Measurements from ENCODE around the gene DOHH.
"Not testable (repeated sequence)": the region's sequence is repeated elsewhere in the genome, so short reads cannot be mapped to it uniquely, and the experiment has no call there.

Gene DOHH

DNA sequence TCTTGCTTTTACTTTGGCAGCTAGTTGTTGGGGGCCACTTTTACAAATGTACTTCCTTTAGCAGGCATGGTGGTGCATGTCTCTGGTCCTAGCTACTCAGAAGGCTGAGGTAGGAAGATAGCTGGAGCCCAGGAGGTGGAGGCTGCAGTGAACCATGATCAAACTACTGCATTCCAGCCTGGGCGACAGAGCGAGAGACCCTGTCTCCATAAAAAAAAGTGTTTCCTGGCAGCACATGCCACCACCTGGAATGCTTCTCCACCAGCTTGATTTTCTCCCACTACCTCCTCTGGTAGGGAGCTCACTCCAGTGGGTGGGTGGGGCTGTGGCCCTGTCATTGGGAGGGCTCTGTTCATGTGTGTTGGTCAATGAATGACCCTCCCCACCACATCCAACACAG is 18.2 kb upstream of the DOHH start:
- DNase-seq = no peak

DNA sequence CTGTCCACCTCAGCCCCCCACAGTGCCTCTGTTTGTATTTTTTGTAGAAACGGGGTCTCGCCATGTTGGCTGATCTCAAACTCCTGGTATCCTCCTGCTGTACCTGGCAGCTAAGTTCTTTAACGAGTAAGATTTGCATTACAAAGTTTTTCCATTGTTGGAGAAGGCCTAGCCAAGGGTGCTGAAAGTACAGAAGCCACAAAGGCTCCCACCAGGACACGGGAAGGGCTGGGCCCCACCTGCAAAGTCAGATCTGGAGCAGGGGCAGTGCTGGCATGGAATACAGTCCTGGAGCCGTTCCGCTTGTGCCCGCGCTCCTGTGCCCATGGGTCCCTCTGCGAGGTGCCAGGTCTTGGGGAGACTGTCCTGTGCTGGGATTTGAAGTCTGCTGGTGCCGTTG is 17.8 kb upstream of the DOHH start:
- no peak for DNase-seq

DNA sequence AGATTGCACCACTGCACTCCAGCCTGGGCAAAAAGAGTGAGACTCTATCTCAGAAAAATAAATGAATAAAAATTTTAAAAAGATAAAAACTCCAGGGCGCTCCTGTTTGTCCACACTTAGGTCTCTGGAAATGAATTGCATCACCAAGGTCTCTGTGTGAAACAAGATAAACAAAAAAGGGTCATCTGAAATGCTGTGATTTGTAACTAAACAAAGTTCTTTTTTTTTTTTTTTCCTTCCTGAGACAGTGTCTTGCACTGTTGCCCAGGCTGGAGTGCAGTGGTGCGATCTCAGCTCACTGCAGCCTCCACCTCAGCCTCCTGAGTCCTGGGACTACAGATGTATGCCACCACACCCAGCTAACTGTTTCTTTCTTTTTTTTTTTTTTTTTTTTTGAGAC is 17.2 kb upstream of the DOHH start:
- no peak for DNase-seq

DNA sequence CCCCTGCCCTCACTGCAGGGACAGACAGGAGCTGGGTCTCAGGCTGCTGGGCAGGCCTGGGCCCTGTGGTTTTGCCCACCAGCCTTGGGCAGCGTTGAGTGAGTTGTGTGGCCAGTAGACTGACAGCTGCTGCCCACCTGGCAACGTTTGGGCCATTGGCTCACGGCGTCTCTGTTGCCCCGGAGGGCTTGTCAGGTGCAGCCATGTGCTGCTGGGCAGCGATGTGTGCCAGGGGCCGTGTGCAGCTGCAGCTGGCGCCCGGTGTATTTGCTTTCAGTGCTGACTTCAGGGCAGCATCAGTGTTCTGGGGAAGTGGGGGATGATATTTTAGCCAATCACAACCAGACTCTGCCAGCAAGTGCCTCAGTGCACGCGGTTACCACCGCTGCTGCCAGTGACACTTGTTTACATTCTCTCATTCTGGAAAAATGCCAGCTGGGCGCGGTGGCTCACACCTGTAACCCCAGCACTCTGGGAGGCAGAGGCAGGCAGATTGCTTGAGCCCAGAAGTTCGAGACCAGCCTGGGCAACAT is 16.3 kb upstream of the DOHH start:
- peak in 1 of 2 experiments; percentile 23 for DNase-seq

DNA sequence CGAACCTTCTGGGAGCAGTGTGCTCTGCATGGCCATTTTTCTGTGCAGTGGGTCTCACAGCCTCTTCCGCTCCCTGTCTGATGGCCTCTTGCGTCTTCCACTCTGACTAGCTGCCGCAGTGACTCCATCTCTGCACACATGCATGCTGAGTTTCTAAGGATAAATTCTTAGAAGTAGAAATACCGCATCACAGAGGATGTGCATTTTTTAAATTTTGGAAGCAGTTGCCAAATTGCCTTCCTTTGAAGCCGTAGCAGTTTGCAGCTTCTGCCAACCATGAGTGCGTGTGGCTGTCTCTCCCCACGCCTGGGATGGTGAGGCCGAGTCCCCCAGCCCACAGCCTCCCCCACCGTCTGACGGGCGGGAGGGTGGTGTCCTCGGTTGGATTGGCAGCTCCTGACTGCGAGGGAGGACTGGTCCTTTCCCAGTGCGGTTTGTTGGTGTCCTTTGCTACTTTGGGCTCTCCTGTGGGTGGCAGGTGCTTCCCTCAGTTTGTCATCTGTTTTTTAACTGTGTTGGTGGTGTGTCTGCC is 15.5 kb upstream of the DOHH start:
- no peak for DNase-seq

DNA sequence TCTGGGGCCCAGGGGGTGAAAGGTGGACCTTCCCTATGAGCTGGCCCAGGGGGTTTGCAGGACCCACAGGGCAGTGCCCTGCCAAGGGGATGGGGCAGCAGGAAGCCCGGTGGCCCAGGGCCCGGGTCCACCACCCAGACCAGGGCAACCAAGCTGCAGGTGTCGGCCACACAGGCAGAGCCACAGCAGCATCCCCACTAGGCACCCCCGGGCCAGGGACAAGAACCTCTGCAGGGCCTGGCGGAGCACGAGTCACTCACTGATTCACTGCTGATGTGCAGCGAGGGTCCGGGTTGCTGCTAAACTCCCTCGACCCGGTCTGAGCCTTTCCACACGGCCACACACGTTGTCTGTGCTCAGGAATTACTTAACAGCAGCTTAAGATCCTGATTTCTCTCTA is 14.5 kb upstream of the DOHH start:
- DNase-seq = no peak

DNA sequence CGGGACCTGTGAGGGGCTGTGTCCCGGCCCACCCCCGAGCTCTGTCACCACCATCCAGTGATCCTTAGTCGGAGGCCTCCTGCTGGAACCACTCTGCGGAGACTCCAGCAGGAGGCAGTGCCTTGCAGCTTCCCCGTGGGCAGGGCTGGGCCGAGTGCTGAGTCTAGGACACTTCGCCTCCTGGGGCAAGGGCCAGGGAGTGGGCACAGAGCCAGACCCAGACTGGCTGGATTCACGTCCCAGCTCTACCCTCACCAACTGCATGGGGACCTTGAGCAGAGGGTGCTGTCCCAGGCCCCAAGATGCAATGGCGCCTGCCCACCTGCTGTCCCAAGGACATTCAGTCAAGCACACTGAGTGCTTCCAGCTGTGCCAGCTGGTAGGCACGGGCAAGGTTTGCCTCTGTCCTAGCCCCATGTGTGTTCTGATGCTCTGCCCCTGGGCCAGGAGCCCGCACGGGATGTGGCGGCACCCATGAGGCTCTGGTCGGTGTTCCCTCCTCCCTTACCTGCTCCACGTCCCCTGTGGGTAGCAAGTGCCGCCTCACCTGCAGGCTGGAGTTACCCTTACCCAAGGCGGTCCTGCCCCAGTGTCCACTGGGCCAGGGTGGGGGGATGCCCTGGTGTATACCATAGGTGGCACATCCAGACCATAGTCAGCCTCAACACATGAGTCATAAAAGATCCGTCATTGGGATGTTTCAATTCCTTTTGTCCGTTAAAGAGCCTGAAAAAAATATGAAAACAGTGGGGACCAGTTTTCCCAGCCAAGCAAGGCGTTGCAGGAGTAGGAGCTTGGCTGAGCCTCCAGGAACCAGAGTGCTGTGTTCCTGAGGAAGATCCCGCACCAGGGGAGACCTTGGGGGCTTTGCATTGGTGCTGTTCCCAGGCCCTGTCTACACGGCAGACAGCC is 13.0 kb upstream of the DOHH start:
- DNase-seq = no peak

DNA sequence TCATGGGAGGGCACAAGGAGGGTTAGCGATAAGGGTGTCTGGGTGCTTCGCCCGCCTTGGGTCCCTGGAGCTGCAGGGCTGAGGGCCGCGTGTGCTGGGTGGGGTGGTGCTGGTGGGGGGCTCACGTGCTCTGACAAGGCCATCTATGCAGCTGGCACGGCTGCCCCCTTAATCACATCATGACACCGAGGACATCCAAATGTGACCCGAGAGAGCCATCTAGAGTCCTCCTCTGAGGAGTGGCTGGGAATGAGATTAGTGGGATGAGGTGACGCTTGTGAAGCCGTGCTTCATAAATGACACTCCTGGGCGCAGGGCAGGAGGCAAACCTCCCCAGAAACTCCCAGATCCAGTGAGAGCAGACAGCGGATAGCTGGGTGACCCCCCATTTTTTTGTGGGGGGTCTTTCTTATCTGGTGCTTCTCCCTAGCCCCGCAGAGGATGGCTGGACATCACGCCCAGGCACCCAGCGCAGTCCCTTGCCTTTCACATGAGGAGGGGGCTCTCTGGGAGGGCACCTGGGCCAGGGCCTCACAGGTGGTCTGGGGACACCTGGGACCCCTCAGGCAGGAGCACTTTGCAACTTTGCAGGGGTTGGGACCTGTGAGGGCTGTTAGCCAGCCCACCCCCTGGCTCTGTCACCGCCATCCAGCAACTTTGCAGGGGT is 12.2 kb upstream of the DOHH start:
- DNase-seq = no peak

DNA sequence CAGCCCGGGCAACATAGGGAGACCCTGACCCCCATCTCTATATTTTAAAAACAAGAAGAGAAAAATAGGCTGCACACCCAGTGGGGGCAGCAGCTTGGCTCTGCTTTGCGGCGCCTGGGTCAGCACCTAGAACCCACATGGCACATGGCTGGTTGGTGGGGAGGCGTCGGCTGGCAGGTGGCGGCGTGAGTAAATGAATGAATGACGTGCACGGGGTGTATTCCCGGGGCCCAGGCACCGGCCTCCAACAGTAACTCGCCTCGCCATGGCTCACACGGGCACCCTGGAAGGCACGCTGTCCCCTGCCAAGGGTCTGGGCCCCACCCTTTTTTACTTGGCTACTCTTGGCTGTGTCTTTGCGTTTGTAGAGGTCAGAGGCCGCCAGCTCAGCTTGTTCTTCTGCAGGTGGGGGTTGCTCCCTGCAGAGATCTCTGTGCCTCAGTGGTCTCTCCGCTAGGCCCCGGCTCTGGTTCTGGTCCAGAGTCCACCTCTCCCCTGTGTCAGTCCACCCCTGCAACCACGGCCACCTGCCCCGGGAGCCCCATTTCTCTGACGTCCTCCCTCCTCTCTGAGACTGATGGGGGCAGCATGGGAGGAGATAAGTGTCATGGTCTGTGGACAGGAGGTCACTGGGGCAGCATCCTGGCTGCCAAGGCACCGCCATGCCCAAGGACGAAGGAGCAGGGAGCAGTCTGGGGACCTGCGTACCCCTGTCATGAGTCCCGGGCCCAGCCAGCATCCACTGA is 11.2 kb upstream of the DOHH start:
- DNase-seq = no peak

DNA sequence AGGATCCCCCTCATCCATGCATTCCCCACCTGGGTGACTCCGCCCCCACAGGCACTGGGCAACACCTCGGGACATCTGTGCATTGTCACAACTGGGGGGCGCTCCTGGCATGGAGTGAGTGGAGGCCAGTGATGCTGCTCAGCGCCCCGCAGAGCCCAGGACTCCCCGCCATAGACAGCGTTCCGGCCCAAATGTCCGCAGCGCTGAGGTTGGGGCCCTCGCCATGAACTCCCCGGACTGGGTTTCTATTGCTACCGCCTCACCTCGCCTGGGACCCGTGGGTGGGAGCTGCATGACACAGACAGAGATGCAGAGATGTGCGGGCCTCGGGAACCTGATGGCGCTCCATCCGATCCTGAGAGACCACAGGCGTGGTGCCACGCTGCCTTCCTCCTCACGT is 10.3 kb upstream of the DOHH start:
- no peak for DNase-seq

DNA sequence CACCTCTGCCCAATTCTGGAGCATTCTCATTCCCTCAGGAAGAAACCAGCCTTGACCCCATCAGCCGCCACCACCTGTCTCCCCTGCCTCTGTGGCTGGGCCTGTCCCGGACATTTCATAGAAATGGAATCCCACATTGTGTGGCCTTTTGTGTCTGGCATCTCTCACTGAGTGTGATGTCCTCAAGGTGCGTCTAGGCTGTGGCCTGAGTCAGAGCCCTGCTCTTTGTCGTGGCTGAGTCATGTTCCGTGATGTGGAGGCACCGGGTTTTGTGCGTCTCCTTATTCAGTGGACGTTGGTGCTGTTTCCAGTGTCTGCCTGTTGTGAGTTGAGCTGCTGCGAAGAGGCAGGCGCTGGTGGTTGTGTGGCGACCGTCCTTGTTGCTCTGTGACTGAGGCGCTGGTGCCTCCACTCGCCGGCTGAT is 9.1 kb upstream of the DOHH start:
- no peak for DNase-seq

DNA sequence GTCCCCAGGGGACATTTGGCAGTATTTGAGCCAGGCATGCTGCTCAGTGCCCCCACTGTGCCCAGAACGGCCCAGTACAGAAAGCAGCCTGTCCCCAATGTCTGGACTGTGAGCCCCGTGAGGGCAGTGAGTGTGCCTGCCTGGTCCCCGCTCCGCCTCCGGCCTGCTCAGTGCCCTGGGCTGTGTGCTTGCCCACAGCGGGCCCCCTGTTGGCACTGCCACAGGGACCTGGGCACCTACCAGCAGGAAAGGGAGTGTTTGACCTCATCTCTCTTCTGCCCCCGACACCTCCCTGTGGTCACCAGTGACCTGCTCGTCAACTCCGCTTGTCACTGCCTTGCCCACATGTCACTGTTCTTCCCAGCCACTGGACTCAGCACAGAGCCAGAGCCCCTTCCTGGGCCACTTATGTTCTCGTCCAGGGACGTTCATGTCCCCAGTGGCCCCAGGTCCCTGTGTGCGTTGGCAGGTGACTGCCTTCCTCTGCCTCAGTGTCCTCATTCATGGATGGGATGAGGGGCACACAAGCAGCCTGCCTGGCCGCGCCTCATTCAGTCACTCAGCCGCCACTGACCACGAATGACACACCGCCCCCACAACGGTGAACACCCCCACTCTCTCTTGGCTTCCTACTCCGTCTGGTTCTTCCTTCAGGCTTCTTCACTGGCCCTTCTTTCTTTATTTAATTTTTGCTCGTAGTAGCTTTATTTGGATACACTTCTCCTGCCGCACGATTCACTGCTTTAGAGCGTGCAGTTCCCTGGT is 8.5 kb upstream of the DOHH start:
- DNase-seq = no peak

DNA sequence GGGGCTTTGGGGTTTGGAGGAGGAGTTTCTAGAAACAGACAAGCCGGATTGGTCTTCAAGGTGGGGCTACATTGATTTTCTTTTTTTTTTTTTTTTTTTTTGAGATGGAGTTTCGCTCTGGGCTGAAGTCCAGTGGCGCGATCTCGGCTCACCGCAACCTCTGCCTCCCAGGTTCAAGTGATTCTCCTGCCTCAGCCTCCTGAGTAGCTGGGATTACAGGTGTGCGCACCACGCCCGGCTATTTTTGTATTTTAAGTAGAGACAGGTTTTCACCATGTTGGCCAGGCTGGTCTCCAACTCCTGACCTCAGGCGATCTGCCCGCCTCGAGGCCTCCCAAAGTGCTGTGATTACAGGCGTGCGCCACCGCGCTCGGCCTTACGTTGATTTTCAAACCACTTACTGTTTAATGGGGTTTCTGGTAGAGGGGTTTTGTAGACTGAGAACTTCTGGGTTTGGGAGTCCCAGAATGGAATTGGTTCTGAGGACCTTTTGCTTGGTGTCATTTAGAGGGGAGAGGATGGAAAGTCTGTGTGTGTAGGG is 7.7 kb upstream of the DOHH start:
- DNase-seq = not testable (repeated sequence)

DNA sequence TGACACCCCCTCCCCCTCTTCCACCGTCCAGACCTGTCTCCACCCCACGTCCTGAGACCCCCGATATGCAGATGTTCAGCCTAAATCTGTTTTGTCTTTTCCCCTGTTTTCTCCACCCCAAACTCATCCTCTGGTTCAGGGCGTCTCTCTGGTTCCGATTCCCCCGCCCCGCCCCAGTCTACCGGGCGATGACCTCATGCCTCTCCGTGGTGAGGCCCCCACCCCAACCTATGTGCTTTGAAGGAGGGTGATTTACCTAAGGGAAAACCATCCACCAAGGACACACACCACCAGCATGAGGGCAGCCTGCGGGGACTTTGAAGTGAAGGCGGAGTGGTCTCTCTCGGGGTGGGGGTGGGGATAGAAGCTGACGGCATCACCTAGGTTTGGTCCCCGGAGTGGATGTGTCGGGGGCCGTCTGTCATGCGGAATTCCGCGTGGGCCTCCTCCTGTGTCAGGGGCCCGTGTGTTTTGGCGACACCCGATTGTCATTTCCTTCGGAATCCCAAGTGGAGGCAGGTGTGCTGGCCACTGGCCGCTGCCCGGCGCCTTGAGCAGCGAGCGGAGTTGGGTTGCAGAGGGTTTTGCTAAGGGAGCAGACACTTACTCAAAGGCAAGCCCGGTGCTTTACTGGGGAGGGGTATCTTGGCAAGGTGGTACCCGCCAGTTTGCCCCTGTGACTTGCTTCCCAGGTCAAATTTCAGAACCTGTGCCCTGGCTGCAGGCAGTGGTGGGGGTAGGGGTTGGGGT is 7.1 kb upstream of the DOHH start:
- DNase-seq = no peak

DNA sequence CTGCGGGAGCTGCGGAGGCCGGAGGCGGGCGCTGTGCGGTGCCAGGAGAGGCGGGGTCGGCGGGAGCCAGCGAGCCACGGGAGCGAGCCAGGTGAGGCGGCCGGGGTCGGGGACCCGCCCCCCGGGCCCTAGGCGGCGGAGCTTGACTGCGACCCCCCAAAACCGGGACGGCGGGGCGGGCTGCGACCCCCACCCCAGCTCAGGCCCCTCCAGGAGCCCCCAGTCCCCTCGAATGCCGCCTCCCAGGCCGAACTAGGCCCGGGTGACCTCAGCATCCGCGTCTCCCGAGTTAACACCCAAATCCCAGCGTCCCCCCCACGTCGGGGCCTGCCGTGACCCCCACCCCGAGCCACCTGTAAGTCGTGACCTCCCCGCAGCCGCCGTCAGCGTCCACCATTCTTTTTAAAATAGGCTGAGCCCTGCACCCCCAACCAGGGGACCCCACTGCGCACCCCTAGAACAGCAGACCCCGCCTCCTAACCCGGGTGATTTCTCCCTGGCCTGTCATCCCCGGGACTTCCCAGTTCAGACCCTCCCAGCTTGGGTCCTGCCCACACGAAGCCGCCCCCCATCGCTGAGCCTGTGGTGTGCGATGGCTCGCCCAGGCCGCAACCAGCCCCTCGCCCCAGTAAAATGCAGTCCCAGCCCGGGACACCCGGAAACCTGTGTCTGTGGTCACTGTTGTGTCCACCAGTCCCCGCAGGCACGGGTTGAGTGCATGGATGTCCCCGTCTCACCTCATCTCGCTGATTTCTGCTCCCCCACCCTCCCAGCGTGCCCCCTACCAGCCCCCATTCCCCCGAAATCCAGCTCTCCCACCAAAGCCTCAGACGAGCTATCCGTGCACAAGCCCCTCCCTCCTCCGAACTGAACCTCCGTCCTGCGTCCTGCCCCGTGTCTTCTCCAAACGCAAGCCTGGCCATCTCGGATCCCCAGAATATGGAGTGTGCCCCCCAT is 6.2 kb upstream of the DOHH start:
- peak in 1 of 2 experiments; percentile 28 for DNase-seq

DNA sequence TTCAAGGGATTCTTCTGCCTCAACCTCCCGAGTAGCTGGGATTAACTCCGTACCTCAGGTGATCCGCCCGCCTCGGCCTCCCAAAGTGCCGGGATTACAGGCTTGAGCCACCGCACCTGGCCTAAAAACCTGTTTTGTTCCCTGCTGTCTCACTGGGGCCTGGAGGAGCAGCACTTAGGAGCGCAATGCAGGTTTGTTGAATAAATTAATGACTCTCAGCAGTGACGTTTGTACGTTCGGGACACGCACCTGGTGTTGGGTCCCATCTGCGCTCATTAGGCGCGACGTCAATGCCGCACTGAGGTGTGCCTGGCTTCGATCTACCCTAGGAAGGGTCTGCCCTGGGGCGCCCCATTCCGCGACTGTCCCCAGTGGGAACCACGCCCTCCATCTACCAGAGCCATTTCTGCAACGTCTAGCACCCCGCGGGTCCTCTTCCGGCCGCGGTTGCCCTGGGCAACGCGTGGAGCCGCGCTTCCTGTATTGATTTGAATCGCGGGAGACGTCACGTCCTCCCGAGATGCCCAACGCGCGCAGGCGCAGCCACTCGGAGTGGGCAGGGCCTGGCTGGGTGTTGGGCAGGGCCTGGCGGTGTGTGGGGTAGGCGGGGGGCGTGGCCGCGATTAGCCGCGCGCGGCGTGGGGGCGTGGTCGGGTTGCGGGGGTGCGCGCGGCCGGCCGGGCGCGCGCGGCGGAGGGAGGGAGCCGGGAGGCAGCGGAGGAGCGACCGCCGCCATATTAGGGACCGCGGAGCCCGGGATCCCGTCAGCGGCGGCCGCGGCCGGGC is 5.3 kb upstream of the DOHH start, which contains the start of gene FZR1:
Gene FZR1 (plus strand): TSS at position 714 of the 786 bp plus-strand sequence. CDS start 16,679 bp downstream, outside the sequence.
- peak; percentile 97 to 100 for DNase-seq

DNA sequence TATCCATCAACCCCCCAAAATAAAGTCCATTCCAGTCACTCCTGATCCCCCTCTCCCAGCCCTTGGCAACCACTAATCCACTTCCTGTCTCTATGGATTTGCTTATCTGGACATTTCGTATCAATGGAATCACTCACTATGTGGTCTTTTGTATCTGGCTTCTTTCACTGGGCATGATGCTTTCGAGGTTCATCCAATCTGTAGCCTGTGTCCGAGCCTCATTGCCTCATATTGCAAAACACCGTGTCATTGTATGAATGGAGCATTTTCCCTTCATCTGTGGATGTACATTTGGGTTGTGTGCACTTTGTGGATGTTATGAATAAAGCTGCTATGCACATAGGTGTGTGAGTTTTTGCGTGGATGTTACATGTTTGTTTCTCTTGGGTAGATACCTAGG is 4.3 kb upstream of the DOHH start:
- no peak for DNase-seq

DNA sequence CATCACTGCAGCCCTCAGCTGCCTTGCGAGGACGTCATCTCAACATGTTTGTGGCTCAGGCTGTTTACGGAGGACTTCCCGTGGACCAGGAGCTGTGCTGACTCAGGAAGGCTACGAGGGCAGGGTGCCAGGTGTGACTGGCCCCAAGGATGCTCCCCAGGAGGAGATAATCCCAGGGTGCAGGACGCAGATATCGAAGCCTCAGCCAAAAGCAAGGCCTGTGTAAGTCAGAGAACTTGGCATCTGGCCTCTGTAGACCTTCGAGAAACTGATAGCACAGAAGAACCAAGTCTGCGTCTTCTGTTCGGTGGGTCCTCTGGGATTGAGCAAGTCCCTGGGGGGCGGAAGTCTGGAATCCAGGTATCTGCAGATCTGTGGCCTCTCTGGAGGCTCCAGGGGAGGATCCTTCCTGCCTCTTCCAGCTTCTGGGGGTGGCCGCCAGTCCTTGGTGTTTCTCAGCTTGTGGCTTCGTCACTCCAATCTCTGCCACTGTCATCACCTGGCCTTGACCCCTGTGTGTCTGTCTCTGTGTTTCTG is 2.6 kb upstream of the DOHH start:
- DNase-seq = no peak

DNA sequence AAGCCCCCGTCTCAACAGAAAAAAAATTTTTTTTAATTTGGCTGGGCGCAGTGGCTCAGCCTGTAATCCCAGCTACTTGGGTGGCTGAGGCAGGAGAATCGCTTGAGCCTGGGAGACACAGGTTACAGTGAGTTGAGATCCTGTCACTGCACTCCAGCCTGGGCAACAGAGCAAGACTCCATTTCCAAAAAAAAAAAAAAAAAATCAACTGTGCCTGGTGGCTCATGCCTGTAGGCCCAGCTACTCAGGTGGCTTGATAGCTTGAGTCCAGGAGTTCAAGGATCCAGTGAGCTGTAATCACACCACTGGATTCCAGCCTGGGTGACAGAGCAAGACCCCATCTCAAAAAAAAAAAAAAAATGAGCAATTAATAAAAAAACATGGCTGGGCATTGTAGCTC is 1.3 kb upstream of the DOHH start:
- no peak for DNase-seq
